Kidney (tissue), 14 donors: ENCODE measurements around the gene LZIC. TPM values are rescaled to one million over a fixed set of nuclear protein-coding genes. Genes with fewer than 3 reads are reported as not detected.
A peak's percentile ranks its signal among the peaks of the same experiment; 100 is the strongest.

Experiments
- DNase-seq, 5 donors: peaks; one replicate each; pipeline ENCODE4 v3.0.0-alpha.2; 2013 to 2020
- FAIRE-seq: peaks from 2 replicates; lab custom pipeline; 2012; peaks lifted over from hg19 to GRCh38; lab: Jason Lieb, UNC
- H3K27ac ChIP-seq, 2 donors: one replicate each; pipeline ENCODE4 v1.7.0; 2013; ENCODE audit warnings: low read depth in 2 of 2, low read length in 2 of 2, inconsistent platforms in 1 of 2
- H3K27me3 ChIP-seq: one replicate; pipeline ENCODE4 v1.7.1; 2013; ENCODE audit warnings: low read length, inconsistent platforms; ENCODE audit not compliant: control insufficient read depth, insufficient read depth
- H3K36me3 ChIP-seq, 3 donors: one replicate each; pipeline versions ENCODE4 v1.7.0 to v1.7.1; 2013; ENCODE audit warnings: low read length in 3 of 3, control low read depth in 1 of 3, inconsistent platforms in 1 of 3; ENCODE audit not compliant: insufficient read depth in 3 of 3, control insufficient read depth in 2 of 3
- H3K4me1 ChIP-seq, 3 donors: one replicate each; pipeline versions ENCODE4 v1.7.0 to v1.7.1; 2013; ENCODE audit warnings: low read length in 3 of 3, inconsistent platforms in 1 of 3, low read depth in 1 of 3; ENCODE audit not compliant: control insufficient read depth in 2 of 3, insufficient read depth in 2 of 3
- H3K4me3 ChIP-seq, 3 donors: one replicate each; pipeline versions ENCODE4 v1.7.0 to v1.8.1; 2013; ENCODE audit warnings: low read length in 3 of 3, control low read depth in 1 of 3, inconsistent platforms in 1 of 3
- H3K9ac ChIP-seq, 3 donors: one replicate each; pipeline versions ENCODE4 v1.7.0 to v1.7.1; 2013; ENCODE audit warnings: low read length in 3 of 3, control low read depth in 1 of 3, inconsistent platforms in 1 of 3
- H3K9me3 ChIP-seq, 3 donors: one replicate each; pipeline versions ENCODE4 v1.7.0 to v1.7.1; 2013; ENCODE audit warnings: low read length in 3 of 3, control low read depth in 1 of 3, inconsistent platforms in 1 of 3; ENCODE audit not compliant: control insufficient read depth in 2 of 3, insufficient read depth in 1 of 3
- intact Hi-C: fragments of 100-400 bp; cut with DNase I; formaldehyde crosslinking; loops from one replicate; pipeline ENCODE4 v1.11.1; 2022
- polyA plus RNA-seq: library from polyadenylated mRNA; stranded (reverse); fragments of 350-450 nt; fragmentation: Illumina TruSeq; extraction: RNeasy Lipid Tissue Mini Kit (QIAGEN cat#74804); gene quantifications from one replicate; pipeline ENCODE4 v1.2.3, GENCODE V29; 2014; ENCODE audit warnings: low read depth, low replicate concordance; ENCODE audit not compliant: insufficient read depth
- total RNA-seq: library from RNA; stranded (reverse); fragmentation: NEBNext Ultra II Directional; extraction: Animal tissue kit (Norgen Biotek cat#: 25700); gene quantifications from one replicate; pipeline ENCODE4 v1.2.1, GENCODE V29; 2021
- TF ChIP-seq, protein P1 (sequence below): IDR thresholded peaks from 3 replicates; pipeline ENCODE4 v1.5.1; 2012; ENCODE audit warnings: mild to moderate bottlenecking, moderate library complexity, borderline replicate concordance; ENCODE audit not compliant: insufficient read depth; ENCODE audit errors: extremely low read depth
- donor health status: control.
- donor health status: control.
- donor health status: control.
- donor health status: control.
- donor health status: control.
- donor health status: DM: yes; HTN: yes; CAD: no.
- donor health status: Normal renal cell carcinoma (clear cell type).

LZIC gene
- total and polyA plus RNA-seq, 2 donors from 2014 or later = 22.3 to 27.0 TPM

DNA sequence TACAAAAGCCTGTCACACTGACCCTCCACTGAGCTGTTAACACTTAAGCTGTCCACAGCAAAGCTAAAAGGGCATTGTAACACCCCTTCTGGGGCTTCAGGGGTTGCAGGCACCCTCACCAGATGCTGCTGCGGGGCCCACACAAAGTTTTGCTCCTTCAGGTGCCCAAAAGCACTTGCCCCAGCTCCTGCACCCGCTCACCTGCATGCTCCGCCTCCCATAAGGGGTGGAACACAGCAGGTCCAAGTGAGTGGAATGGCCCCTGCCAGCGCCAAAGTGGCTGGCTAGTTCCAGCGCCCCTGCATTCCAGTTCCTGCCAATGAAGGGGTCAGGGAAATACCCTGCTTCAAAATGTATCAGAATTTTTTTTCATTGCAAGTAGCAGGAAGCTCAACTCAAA lies 46.6 kb upstream of the LZIC start:
- Histone ChIP-seq H3K4me1 (peaks cover 0 to 4% (median 3%) of the 10 kb centered on the region in 3 donors), H3K27me3 (no peaks in the 10 kb centered on the region), H3K4me3 (no peak overlapping the region), H3K9me3 (no peaks in the 10 kb centered on the region), H3K9ac (no peak overlapping the region), H3K36me3 (no peaks in the 10 kb centered on the region), H3K27ac (no peak overlapping the region)
- TF ChIP-seq, protein P1, sequence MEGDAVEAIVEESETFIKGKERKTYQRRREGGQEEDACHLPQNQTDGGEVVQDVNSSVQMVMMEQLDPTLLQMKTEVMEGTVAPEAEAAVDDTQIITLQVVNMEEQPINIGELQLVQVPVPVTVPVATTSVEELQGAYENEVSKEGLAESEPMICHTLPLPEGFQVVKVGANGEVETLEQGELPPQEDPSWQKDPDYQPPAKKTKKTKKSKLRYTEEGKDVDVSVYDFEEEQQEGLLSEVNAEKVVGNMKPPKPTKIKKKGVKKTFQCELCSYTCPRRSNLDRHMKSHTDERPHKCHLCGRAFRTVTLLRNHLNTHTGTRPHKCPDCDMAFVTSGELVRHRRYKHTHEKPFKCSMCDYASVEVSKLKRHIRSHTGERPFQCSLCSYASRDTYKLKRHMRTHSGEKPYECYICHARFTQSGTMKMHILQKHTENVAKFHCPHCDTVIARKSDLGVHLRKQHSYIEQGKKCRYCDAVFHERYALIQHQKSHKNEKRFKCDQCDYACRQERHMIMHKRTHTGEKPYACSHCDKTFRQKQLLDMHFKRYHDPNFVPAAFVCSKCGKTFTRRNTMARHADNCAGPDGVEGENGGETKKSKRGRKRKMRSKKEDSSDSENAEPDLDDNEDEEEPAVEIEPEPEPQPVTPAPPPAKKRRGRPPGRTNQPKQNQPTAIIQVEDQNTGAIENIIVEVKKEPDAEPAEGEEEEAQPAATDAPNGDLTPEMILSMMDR = no peak
- intact Hi-C loops = no loop called here
- DNase-seq (peak in 1 of 5 donors; percentile 68), FAIRE-seq (no peak)

DNA sequence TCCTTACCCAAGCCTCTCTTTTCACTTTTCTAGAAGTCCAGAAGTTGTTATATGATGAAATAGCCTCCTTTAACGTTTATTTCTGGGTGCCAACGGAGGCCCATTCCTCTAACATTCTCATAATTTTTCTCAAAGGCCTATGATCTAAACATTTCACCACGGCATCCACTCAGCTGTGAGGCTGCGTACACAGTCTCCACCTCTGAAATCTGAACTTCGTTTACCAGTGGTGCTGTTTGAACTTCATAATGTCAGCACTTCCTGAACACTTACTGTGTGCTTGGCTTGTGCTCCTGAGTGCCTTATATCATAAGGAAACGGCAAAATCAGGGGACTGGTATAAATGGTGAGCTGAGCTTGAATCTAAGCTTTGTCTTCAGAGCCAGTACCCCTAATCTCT lies 41.8 kb upstream of the LZIC start:
- Histone ChIP-seq H3K9ac (no peak overlapping the region), H3K27me3 (no peaks in the 10 kb centered on the region), H3K4me3 (no peak overlapping the region), H3K36me3 (peaks cover 0 to 9% (median 7%) of the 10 kb centered on the region in 3 donors), H3K27ac (no peak overlapping the region), H3K9me3 (no peaks in the 10 kb centered on the region), H3K4me1 (no peaks in the 10 kb centered on the region)
- intact Hi-C loops = no loop called here
- FAIRE-seq (no peak), DNase-seq (no peak)
- TF ChIP-seq, protein P1 = no peak

GRCh38 chr1:9984253-9984652 lies 41.1 kb upstream of the LZIC start:
- intact Hi-C loops = no loop called here
- H3K4me3 ChIP-seq = no peak overlapping the region
- no peak for DNase-seq
- H3K4me1 ChIP-seq = no peaks in the 10 kb centered on the region
- H3K27me3 ChIP-seq = no peaks in the 10 kb centered on the region
- H3K27ac ChIP-seq = no peak overlapping the region
- FAIRE-seq = no peak
- H3K9ac ChIP-seq = no peak overlapping the region
- no peaks in the 10 kb centered on the region for H3K9me3 ChIP-seq
- TF ChIP-seq, protein P1 = no peak
- peaks cover 0 to 9% (median 7%) of the 10 kb centered on the region in 3 donors for H3K36me3 ChIP-seq
